GM12878 (cell line): ENCODE results near the gene TNRC6B. TPM values are rescaled to one million over a fixed set of nuclear protein-coding genes. Genes with fewer than 3 reads are reported as not detected.

Experiments
- BMI1 ChIP-seq: fragments of 450-650 bp; IDR thresholded peaks from 2 replicates; pipeline ENCODE4 v1.6.1; 2016; ENCODE audit warnings: mild to moderate bottlenecking, moderate library complexity, borderline replicate concordance
- CHD4 ChIP-seq: fragments of 200-600 bp; sonication (generic); IDR thresholded peaks from 2 replicates; pipeline ENCODE4 v1.6.1; 2016; ENCODE audit warnings: mild to moderate bottlenecking
- CREB1 ChIP-seq: IDR thresholded peaks from 2 replicates; pipeline ENCODE4 v1.6.1; 2012; ENCODE audit warnings: low read depth, mild to moderate bottlenecking, inconsistent platforms
- CREM ChIP-seq: IDR thresholded peaks from 2 replicates; pipeline ENCODE4 v1.6.1; 2014; ENCODE audit warnings: antibody characterized with exemption, low read depth
- CUX1 ChIP-seq: IDR thresholded peaks from 2 replicates; pipeline ENCODE4 v1.6.1; 2012; ENCODE audit warnings: improper control_type of control experiment, low read depth, low read length; ENCODE audit not compliant: insufficient replicate concordance
- EGR1 ChIP-seq, 2 experiments: IDR thresholded peaks; 1 replicate in 1 of 2; 2 replicates in 1 of 2; pipeline ENCODE4 v1.6.1; 2011 to 2012; ENCODE audit warnings: low read depth in 2 of 2, low read length in 2 of 2, borderline replicate concordance in 1 of 2, mild to moderate bottlenecking in 1 of 2, moderate library complexity in 1 of 2
- KLF5 ChIP-seq: fragments of 450-650 bp; IDR thresholded peaks from 2 replicates; pipeline ENCODE4 v1.6.1; 2014; ENCODE audit warnings: mild to moderate bottlenecking; ENCODE audit not compliant: partially characterized antibody
- NR2C1 ChIP-seq: fragments of 450-650 bp; IDR thresholded peaks from 2 replicates; pipeline ENCODE4 v1.6.1; 2017; ENCODE audit warnings: antibody characterized with exemption, mild to moderate bottlenecking, moderate library complexity
- RAD21 ChIP-seq: IDR thresholded peaks from 2 replicates; pipeline ENCODE4 v1.6.1; 2011; ENCODE audit warnings: mild to moderate bottlenecking, low read depth, low read length, moderate library complexity; ENCODE audit not compliant: insufficient read depth
- RCOR1 ChIP-seq: conservative IDR thresholded peaks from 2 replicates; pipeline ENCODE4 v1.6.1; 2012; ENCODE audit warnings: low read depth, low read length, improper control_type of control experiment
- SP1 ChIP-seq: IDR thresholded peaks from one replicate; pipeline ENCODE4 v1.6.1; 2011; ENCODE audit warnings: low read depth, low read length
- polyA plus RNA-seq, 11 experiments: library from polyadenylated mRNA; depleted of rRNA in 4 of 11; unstranded in 6 of 11; stranded (reverse) in 5 of 11; fragments of >200 nt; fragmentation: Nextera tagmentation in 4 of 11; fragmentation: Illumina TruSeq in 1 of 11; extraction: Ambion mirVana in 4 of 11; extraction: Trizol in 1 of 11; gene quantifications; 1 replicate in 1 of 11; 2 replicates in 10 of 11; pipeline versions ENCODE4 v1.2.1 to v1.2.3, GENCODE V29; 2011 to 2016; ENCODE audit warnings: inconsistent platforms in 2 of 11, missing spikeins in 2 of 11, low read depth in 1 of 11
- total RNA-seq, 4 experiments: library from RNA; depleted of rRNA in 3 of 4; stranded (reverse); fragments of >200 nt in 3 of 4; fragmentation: Illumina TruSeq in 1 of 4; extraction: Trizol in 1 of 4; gene quantifications; 2 replicates each; pipeline versions ENCODE4 v1.2.1 to v1.2.3, GENCODE V29; 2013 to 2021
- TF ChIP-seq, protein P1 (sequence below), 3 experiments: IDR thresholded peaks in 2 of 3; conservative IDR thresholded peaks in 1 of 3; 2 replicates each; pipeline ENCODE4 v1.5.1; 2011; ENCODE audit warnings: low read depth in 3 of 3, low read length in 3 of 3, mild to moderate bottlenecking in 3 of 3, control low read depth in 2 of 3, moderate library complexity in 2 of 3, inconsistent platforms in 1 of 3, mixed read lengths in 1 of 3; ENCODE audit not compliant: control insufficient read depth in 2 of 3, insufficient read depth in 1 of 3; ENCODE audit errors: extremely low read depth in 1 of 3
- TF ChIP-seq, protein P2 (sequence below): fragments of 450-650 bp; IDR thresholded peaks from 2 replicates; pipeline ENCODE4 v1.6.1; 2017; ENCODE audit warnings: antibody characterized with exemption, mild to moderate bottlenecking, moderate library complexity
- TF ChIP-seq, protein P3 (sequence below): fragments of 450-650 bp; formaldehyde crosslinking; IDR thresholded peaks from 2 replicates; pipeline ENCODE4 v1.4.0; 2022; ENCODE audit warnings: mild to moderate bottlenecking, moderate library complexity

Gene TNRC6B
- total and polyA plus RNA-seq, 10 of the 15 experiments (the other 5 are each of a cell fraction or from before 2014, with no cell fraction given) = 3.6 to 32.8 (median 16.4) TPM

- TF ChIP-seq CUX1 (no peak), EGR1 (IDR thresholded peaks at IDR 0.05; ENCODE audit: borderline replicate concordance in 1 of 2, low read depth in 2 of 2, low read length in 2 of 2) (no peak), RAD21 (no peak), KLF5 (no peak), RCOR1 (no peak), SP1 (no peak), CHD4 (no peak), CREB1 (peak; percentile 45; the same call in 1 of the 2 replicates), NR2C1 (no peak), CREM (0 out of 2 replicates have a peak, but pooled peaks have one; percentile 30), BMI1 (no peak)
- TF ChIP-seq, protein P1, sequence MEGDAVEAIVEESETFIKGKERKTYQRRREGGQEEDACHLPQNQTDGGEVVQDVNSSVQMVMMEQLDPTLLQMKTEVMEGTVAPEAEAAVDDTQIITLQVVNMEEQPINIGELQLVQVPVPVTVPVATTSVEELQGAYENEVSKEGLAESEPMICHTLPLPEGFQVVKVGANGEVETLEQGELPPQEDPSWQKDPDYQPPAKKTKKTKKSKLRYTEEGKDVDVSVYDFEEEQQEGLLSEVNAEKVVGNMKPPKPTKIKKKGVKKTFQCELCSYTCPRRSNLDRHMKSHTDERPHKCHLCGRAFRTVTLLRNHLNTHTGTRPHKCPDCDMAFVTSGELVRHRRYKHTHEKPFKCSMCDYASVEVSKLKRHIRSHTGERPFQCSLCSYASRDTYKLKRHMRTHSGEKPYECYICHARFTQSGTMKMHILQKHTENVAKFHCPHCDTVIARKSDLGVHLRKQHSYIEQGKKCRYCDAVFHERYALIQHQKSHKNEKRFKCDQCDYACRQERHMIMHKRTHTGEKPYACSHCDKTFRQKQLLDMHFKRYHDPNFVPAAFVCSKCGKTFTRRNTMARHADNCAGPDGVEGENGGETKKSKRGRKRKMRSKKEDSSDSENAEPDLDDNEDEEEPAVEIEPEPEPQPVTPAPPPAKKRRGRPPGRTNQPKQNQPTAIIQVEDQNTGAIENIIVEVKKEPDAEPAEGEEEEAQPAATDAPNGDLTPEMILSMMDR (IDR thresholded peaks at IDR 0.05 in 2 of 3, conservative IDR thresholded peaks at IDR 0.05 in 1 of 3; ENCODE audit: control insufficient read depth in 2 of 3, extremely low read depth in 1 of 3, insufficient read depth in 1 of 3, low read depth in 3 of 3, low read length in 3 of 3) = no peak
- TF ChIP-seq, protein P2, sequence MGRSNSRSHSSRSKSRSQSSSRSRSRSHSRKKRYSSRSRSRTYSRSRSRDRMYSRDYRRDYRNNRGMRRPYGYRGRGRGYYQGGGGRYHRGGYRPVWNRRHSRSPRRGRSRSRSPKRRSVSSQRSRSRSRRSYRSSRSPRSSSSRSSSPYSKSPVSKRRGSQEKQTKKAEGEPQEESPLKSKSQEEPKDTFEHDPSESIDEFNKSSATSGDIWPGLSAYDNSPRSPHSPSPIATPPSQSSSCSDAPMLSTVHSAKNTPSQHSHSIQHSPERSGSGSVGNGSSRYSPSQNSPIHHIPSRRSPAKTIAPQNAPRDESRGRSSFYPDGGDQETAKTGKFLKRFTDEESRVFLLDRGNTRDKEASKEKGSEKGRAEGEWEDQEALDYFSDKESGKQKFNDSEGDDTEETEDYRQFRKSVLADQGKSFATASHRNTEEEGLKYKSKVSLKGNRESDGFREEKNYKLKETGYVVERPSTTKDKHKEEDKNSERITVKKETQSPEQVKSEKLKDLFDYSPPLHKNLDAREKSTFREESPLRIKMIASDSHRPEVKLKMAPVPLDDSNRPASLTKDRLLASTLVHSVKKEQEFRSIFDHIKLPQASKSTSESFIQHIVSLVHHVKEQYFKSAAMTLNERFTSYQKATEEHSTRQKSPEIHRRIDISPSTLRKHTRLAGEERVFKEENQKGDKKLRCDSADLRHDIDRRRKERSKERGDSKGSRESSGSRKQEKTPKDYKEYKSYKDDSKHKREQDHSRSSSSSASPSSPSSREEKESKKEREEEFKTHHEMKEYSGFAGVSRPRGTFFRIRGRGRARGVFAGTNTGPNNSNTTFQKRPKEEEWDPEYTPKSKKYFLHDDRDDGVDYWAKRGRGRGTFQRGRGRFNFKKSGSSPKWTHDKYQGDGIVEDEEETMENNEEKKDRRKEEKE = no peak
- TF ChIP-seq, protein P3, sequence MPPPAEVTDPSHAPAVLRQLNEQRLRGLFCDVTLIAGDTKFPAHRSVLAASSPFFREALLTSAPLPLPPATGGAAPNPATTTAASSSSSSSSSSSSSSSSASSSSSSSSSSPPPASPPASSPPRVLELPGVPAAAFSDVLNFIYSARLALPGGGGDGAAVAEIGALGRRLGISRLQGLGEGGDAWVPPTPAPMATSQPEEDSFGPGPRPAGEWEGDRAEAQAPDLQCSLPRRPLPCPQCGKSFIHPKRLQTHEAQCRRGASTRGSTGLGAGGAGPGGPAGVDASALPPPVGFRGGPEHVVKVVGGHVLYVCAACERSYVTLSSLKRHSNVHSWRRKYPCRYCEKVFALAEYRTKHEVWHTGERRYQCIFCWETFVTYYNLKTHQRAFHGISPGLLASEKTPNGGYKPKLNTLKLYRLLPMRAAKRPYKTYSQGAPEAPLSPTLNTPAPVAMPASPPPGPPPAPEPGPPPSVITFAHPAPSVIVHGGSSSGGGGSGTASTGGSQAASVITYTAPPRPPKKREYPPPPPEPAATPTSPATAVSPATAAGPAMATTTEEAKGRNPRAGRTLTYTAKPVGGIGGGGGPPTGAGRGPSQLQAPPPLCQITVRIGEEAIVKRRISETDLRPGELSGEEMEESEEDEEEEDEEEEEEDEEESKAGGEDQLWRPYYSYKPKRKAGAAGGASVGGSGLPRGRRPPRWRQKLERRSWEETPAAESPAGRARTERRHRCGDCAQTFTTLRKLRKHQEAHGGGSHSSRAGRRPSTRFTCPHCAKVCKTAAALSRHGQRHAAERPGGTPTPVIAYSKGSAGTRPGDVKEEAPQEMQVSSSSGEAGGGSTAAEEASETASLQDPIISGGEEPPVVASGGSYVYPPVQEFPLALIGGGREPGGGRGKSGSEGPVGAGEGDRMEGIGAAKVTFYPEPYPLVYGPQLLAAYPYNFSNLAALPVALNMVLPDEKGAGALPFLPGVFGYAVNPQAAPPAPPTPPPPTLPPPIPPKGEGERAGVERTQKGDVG (CRISPR knock-in tag) = no peak
Measured at GRCh38 chr22:40178417-40179409, 988 bp downstream of the TNRC6B start (continued).
